Liver (tissue), 9 donors: Measurements from ENCODE around the gene PSMD11. TPM values are rescaled to one million over a fixed set of nuclear protein-coding genes. Genes with fewer than 3 reads are reported as not detected.

Experiments
- DNase-seq: peaks from one replicate; pipeline ENCODE4 v3.0.0-alpha.2; 2017; ENCODE audit warnings: low spot score
- H3K27ac ChIP-seq, 2 donors: one replicate each; pipeline ENCODE4 v1.7.0; 2013; ENCODE audit warnings: inconsistent platforms in 2 of 2, low read length in 2 of 2, control low read depth in 1 of 2, low read depth in 1 of 2, mild to moderate bottlenecking in 1 of 2
- H3K27me3 ChIP-seq, 4 donors: one replicate each; pipeline versions ENCODE4 v1.6.1 to v1.7.0; 2013; ENCODE audit warnings: low read length in 3 of 4, inconsistent platforms in 1 of 4, mild to moderate bottlenecking in 1 of 4, moderate library complexity in 1 of 4; ENCODE audit not compliant: control insufficient read depth in 4 of 4, insufficient read depth in 4 of 4
- H3K36me3 ChIP-seq, 4 donors: one replicate each; pipeline versions ENCODE4 v1.6.1 to v1.7.0; 2013; ENCODE audit warnings: low read length in 3 of 4, mild to moderate bottlenecking in 3 of 4, low read depth in 1 of 4, moderate library complexity in 1 of 4; ENCODE audit not compliant: control insufficient read depth in 4 of 4, insufficient read depth in 3 of 4
- H3K4me1 ChIP-seq, 4 donors: one replicate each; pipeline versions ENCODE4 v1.6.1 to v1.7.0; 2013; ENCODE audit warnings: low read length in 3 of 4, mild to moderate bottlenecking in 3 of 4, moderate library complexity in 1 of 4; ENCODE audit not compliant: control insufficient read depth in 4 of 4, insufficient read depth in 4 of 4
- H3K4me3 ChIP-seq, 3 donors: one replicate each; pipeline versions ENCODE4 v1.6.1 to v1.7.0; 2013; ENCODE audit warnings: low read length in 3 of 3, control low read depth in 1 of 3, low read depth in 1 of 3, mild to moderate bottlenecking in 1 of 3
- H3K9ac ChIP-seq, 2 donors: one replicate each; pipeline ENCODE4 v1.7.0; 2013; ENCODE audit warnings: low read length in 2 of 2, mild to moderate bottlenecking in 2 of 2, moderate library complexity in 2 of 2, control low read depth in 1 of 2, low read depth in 1 of 2
- H3K9me3 ChIP-seq, 4 donors: one replicate each; pipeline versions ENCODE4 v1.6.1 to v1.7.0; 2013; ENCODE audit warnings: low read length in 3 of 4; ENCODE audit not compliant: control insufficient read depth in 4 of 4
- CTCF ChIP-seq: fragments of 150-350 bp; IDR thresholded peaks from 2 replicates; pipeline ENCODE4 v1.5.1; 2017; ENCODE audit warnings: improper control_type of control experiment, low read depth, low read length; ENCODE audit not compliant: missing input control
- EGR1 ChIP-seq, 2 donors: IDR thresholded peaks; 2 replicates each; pipeline ENCODE4 v1.6.1; 2016 to 2018; ENCODE audit warnings: antibody characterized with exemption in 2 of 2, low read depth in 2 of 2
- FOXA2 ChIP-seq: IDR thresholded peaks from 2 replicates; pipeline ENCODE4 v1.6.1; 2016; ENCODE audit warnings: antibody characterized with exemption
- HNF4G ChIP-seq: IDR thresholded peaks from 2 replicates; pipeline ENCODE4 v1.6.1; 2016; ENCODE audit warnings: antibody characterized with exemption
- JUND ChIP-seq, 2 donors: IDR thresholded peaks; 2 replicates each; pipeline ENCODE4 v1.6.1; 2016; ENCODE audit warnings: antibody characterized with exemption in 2 of 2
- MAX ChIP-seq: IDR thresholded peaks from 2 replicates; pipeline ENCODE4 v1.6.1; 2016; ENCODE audit warnings: antibody characterized with exemption
- NR2F2 ChIP-seq: IDR thresholded peaks from 2 replicates; pipeline ENCODE4 v1.6.1; 2016; ENCODE audit warnings: antibody characterized with exemption
- RAD21 ChIP-seq, 2 donors: IDR thresholded peaks; 2 replicates each; pipeline ENCODE4 v1.6.1; 2016; ENCODE audit warnings: antibody characterized with exemption in 2 of 2, mild to moderate bottlenecking in 2 of 2
- REST ChIP-seq: IDR thresholded peaks from 2 replicates; pipeline ENCODE4 v1.6.1; 2016; ENCODE audit warnings: antibody characterized with exemption, mild to moderate bottlenecking
- RXRA ChIP-seq, 2 donors: IDR thresholded peaks; 2 replicates each; pipeline ENCODE4 v1.6.1; 2017 to 2018; ENCODE audit warnings: antibody characterized with exemption in 2 of 2, mild to moderate bottlenecking in 1 of 2
- TAF1 ChIP-seq: conservative IDR thresholded peaks from 2 replicates; pipeline ENCODE4 v1.6.1; 2016; ENCODE audit warnings: antibody characterized with exemption, mild to moderate bottlenecking
- YY1 ChIP-seq: IDR thresholded peaks from 2 replicates; pipeline ENCODE4 v1.6.1; 2016; ENCODE audit warnings: antibody characterized with exemption, mild to moderate bottlenecking
- WGBS: extraction: QIAGEN DNeasy Blood & Tissue Kit; methylation state at CpG from one replicate; pipeline ENCODE4 v1.1.7; 2013; 5-methylcytosine and 5-hydroxymethylcytosine counted together
- polyA plus RNA-seq, 2 donors: library from polyadenylated mRNA; stranded (reverse) in 1 of 2; unstranded in 1 of 2; fragments of 200-250 nt in 1 of 2; fragments of >200 nt in 1 of 2; fragmentation: Nextera tagmentation in 1 of 2; extraction: Ambion mirVana in 1 of 2; gene quantifications; one replicate each; pipeline versions ENCODE4 v1.2.1 to v1.2.3, GENCODE V29; 2013 to 2015
- total RNA-seq, 2 donors: library from RNA; depleted of rRNA; stranded (reverse); fragments of >200 nt; gene quantifications; one replicate each; pipeline ENCODE4 v1.2.3, GENCODE V29; 2014
- TF ChIP-seq, protein P1 (sequence below): IDR thresholded peaks from 2 replicates; pipeline ENCODE4 v1.6.1; 2016; ENCODE audit warnings: antibody characterized with exemption
- donor health status: healthy.
- donor health status: healthy.
- donor health status: healthy.
- donor health status: healthy.
- donor health status: healthy.

The PSMD11 gene
- total and polyA plus RNA-seq, 4 donors, result 42.1 to 97.4 (median 68.2) TPM

DNA sequence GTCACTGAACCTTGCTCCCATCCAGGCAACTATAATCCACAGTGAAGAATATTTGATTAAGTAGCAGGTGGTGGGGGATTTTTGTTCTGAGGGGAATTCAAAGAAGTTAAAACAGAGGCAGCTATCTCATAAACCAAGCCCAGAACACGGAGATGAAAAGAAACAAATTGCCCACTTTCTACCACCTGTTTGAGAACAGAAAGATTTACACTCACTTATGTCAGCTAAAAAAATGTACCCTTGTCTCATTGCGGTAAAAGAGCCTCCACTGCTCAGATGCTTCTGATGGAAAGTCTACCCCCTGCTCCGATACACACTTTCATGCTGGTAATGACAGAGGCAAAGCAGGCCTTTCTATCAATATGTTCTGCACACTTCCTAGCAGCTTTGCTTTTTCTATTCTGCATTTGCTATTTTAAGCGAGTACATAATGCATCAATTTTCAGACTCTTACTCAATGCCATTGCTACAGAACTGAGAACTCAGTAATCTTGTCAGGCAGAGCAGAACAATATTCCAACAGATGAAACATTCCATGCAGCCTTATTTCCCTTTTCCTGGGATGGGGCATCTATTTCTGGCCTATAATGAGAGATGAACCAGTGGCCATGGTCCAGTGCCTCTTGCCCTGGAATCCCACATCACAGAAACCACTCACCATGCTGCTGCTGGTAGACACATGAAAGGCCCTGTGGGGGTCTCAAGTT is 71.5 kb downstream of the PSMD11 start (continued):
- TF ChIP-seq CTCF, result no peak
- no peak for TF ChIP-seq MAX
- TF ChIP-seq YY1, result no peak
- TF ChIP-seq TAF1, result no peak
- no peak for TF ChIP-seq RXRA (IDR thresholded peaks at IDR 0.05)
- no peak for TF ChIP-seq RAD21 (IDR thresholded peaks at IDR 0.05)

DNA sequence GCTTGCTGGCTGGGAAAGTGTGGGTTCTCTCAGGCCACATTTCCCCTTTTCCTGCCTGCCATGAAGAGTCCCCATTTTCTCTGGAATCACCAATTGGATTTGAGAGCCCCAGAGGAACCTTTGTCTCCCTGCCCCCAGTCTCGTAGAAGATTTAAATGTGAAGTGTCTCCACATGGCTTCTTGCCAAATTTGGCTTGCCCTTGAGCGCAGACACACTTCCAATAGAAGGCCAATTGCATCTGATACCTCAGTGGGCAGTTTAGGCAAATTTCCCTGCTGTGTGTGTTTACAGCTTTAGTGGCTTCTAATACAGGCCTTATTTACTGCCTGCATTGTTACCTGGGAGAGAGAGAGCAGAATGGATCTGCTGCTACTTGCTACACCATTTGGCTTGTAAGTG is 72.1 kb downstream of the PSMD11 start:
- Histone ChIP-seq H3K4me1 (peaks cover 2 to 15% (median 3%) of the 10 kb centered on the region in 4 donors), H3K4me3 (no peak overlapping the region), H3K9ac (no peak overlapping the region), H3K36me3 (no peaks in the 10 kb centered on the region), H3K27me3 (no peaks in the 10 kb centered on the region), H3K9me3 (no peaks in the 10 kb centered on the region), H3K27ac (no peak overlapping the region)
- TF ChIP-seq HNF4G (no peak), CTCF (no peak), MAX (no peak), JUND (IDR thresholded peaks at IDR 0.05) (no peak), FOXA2 (no peak), TAF1 (no peak), REST (no peak), YY1 (no peak), EGR1 (IDR thresholded peaks at IDR 0.05; ENCODE audit: low read depth in 2 of 2) (no peak), NR2F2 (no peak)
- TF ChIP-seq, protein P1, sequence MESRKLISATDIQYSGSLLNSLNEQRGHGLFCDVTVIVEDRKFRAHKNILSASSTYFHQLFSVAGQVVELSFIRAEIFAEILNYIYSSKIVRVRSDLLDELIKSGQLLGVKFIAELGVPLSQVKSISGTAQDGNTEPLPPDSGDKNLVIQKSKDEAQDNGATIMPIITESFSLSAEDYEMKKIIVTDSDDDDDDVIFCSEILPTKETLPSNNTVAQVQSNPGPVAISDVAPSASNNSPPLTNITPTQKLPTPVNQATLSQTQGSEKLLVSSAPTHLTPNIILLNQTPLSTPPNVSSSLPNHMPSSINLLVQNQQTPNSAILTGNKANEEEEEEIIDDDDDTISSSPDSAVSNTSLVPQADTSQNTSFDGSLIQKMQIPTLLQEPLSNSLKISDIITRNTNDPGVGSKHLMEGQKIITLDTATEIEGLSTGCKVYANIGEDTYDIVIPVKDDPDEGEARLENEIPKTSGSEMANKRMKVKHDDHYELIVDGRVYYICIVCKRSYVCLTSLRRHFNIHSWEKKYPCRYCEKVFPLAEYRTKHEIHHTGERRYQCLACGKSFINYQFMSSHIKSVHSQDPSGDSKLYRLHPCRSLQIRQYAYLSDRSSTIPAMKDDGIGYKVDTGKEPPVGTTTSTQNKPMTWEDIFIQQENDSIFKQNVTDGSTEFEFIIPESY, result no peak
- WGBS, result 65% methylated on average over 2 of the region's 2 CpGs
- no peak for DNase-seq
